PC-3 (cell line): ENCODE data around the gene BACH2.

Experiments used
- CTCF ChIP-seq: fragments of 300-600 bp; sonication (generic); conservative IDR thresholded peaks from 2 replicates; pipeline ENCODE4 v1.5.1; 2017; ENCODE audit warnings: antibody characterized with exemption, low read depth, mild to moderate bottlenecking, low read length
- EZH2 ChIP-seq: fragments of 300-600 bp; sonication (generic); IDR thresholded peaks from one replicate; pipeline ENCODE4 v1.6.1; 2017; ENCODE audit warnings: antibody characterized with exemption, mild to moderate bottlenecking, low read length; ENCODE audit not compliant: unreplicated experiment

GRCh38 chr6:90170601-90171000 lies 126.0 kb downstream of the BACH2 start:
- TF ChIP-seq CTCF = no peak
- no peak for TF ChIP-seq EZH2
